Esophagus muscularis mucosa (tissue), 4 donors: ENCODE data around the gene MSI2. TPM values are rescaled to one million over a fixed set of nuclear protein-coding genes. Genes with fewer than 3 reads are reported as not detected.
A peak's percentile ranks its signal among the peaks of the same experiment; 100 is the strongest.

Source experiments
- DNase-seq: peaks from one replicate; pipeline ENCODE4 v3.0.0-alpha.2; 2017; ENCODE audit errors: extremely low spot score
- H3K27ac ChIP-seq, 4 donors: fragments of 200-600 bp; sonication (generic); replicated peaks in 1 of 4; 1 replicate in 3 of 4; 2 replicates in 1 of 4; pipeline ENCODE4 v1.5.1; 2016 to 2019; ENCODE audit warnings: mild to moderate bottlenecking in 1 of 4
- H3K27me3 ChIP-seq, 4 donors: fragments of 200-600 bp; sonication (generic); one replicate each; pipeline versions ENCODE4 v1.5.1 to v1.6.0; 2016 to 2019
- H3K36me3 ChIP-seq, 4 donors: fragments of 200-600 bp; sonication (generic); one replicate each; pipeline ENCODE4 v1.5.1; 2016 to 2019
- H3K4me1 ChIP-seq, 4 donors: fragments of 200-600 bp; sonication (generic); one replicate each; pipeline ENCODE4 v1.5.1; 2016 to 2019
- H3K4me3 ChIP-seq, 4 donors: fragments of 200-600 bp; sonication (generic); 1 replicate in 2 of 4; 2 replicates in 2 of 4; pipeline ENCODE4 v1.5.1; 2016 to 2019; ENCODE audit warnings: mild to moderate bottlenecking in 4 of 4, moderate library complexity in 1 of 4
- H3K9me3 ChIP-seq, 4 donors: fragments of 200-600 bp; sonication (generic); 1 replicate in 3 of 4; 2 replicates in 1 of 4; pipeline ENCODE4 v1.5.1; 2016 to 2019
- EP300 ChIP-seq: sonication (generic); formaldehyde crosslinking; IDR thresholded peaks from one replicate; pipeline ENCODE4 v1.6.1; 2017; ENCODE audit warnings: antibody characterized with exemption
- POLR2A ChIP-seq: fragments of 450-650 bp; IDR thresholded peaks from one replicate; pipeline ENCODE4 v1.6.1; 2017; ENCODE audit warnings: antibody characterized with exemption, moderate library complexity, mild to moderate bottlenecking, low read depth
- POLR2AphosphoS5 ChIP-seq, 2 donors: sonication (generic); formaldehyde crosslinking; IDR thresholded peaks; one replicate each; pipeline ENCODE4 v1.6.1; 2017; ENCODE audit warnings: antibody characterized with exemption in 2 of 2
- WGBS: methylation state at CpG from one replicate; pipeline ENCODE4 v1.1.5; 2018; 5-methylcytosine and 5-hydroxymethylcytosine counted together
- intact Hi-C: fragments of 100-400 bp; cut with DNase I; formaldehyde crosslinking; loops from one replicate; pipeline ENCODE4 v1.15.1; 2023
- total RNA-seq, 4 donors: library from RNA; depleted of rRNA; stranded (reverse); fragments of >200 nt; gene quantifications; one replicate each; pipeline versions ENCODE4 v1.1.0 to v1.2.1, GENCODE V29; 2016
- TF ChIP-seq, protein P1 (sequence below), 3 experiments: fragments of 200-600 bp in 2 of 3; fragments of 450-650 bp in 1 of 3; sonication (generic) in 2 of 3; IDR thresholded peaks; one replicate each; pipeline ENCODE4 v1.5.1; 2017 to 2019; ENCODE audit warnings: antibody characterized with exemption in 3 of 3, mild to moderate bottlenecking in 2 of 3, moderate library complexity in 1 of 3

Gene MSI2
- total RNA-seq, 4 donors from 2014 or later, result 28.8 to 39.0 (median 29.6) TPM

DNA sequence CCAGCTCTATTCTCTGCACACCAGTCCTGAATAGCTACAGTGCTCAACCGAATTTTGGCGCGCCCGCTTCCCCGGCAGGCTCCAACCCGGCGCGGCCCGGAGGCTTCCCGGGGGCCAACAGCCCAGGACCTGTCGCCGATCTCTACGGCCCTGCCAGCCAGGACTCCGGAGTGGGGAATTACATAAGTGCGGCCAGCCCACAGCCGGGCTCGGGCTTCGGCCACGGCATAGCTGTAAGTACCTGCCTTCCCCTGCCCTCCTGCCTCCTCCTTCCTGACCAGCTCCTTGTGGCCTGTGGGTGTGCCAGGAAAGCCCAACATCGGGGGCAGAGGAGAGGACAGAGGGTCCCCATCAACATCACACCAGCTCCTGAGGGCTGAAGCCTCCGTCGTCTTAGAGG, 418.6 kb downstream of the MSI2 start:
- Histone ChIP-seq H3K9me3 (no peaks in the 10 kb centered on the region), H3K27me3 (no peaks in the 10 kb centered on the region), H3K4me3 (no peak overlapping the region), H3K27ac (no peak overlapping the region), H3K4me1 (peaks cover 3 to 17% (median 13%) of the 10 kb centered on the region in 4 donors), H3K36me3 (peaks cover 0 to 23% (median 13%) of the 10 kb centered on the region in 4 donors)
- WGBS, result 94% methylated on average over 22 of the region's 22 CpGs
- no peak for DNase-seq
- intact Hi-C loops, result loop anchor here (5.0 to 10.0 kb wide), 2 partner anchors 78 to 540 kb away; no protein-coding TSS in a partner anchor
- TF ChIP-seq, protein P1, sequence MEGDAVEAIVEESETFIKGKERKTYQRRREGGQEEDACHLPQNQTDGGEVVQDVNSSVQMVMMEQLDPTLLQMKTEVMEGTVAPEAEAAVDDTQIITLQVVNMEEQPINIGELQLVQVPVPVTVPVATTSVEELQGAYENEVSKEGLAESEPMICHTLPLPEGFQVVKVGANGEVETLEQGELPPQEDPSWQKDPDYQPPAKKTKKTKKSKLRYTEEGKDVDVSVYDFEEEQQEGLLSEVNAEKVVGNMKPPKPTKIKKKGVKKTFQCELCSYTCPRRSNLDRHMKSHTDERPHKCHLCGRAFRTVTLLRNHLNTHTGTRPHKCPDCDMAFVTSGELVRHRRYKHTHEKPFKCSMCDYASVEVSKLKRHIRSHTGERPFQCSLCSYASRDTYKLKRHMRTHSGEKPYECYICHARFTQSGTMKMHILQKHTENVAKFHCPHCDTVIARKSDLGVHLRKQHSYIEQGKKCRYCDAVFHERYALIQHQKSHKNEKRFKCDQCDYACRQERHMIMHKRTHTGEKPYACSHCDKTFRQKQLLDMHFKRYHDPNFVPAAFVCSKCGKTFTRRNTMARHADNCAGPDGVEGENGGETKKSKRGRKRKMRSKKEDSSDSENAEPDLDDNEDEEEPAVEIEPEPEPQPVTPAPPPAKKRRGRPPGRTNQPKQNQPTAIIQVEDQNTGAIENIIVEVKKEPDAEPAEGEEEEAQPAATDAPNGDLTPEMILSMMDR (IDR thresholded peaks at IDR 0.05), result no peak
- TF ChIP-seq POLR2A (no peak), POLR2AphosphoS5 (IDR thresholded peaks at IDR 0.05) (no peak), EP300 (no peak)

DNA sequence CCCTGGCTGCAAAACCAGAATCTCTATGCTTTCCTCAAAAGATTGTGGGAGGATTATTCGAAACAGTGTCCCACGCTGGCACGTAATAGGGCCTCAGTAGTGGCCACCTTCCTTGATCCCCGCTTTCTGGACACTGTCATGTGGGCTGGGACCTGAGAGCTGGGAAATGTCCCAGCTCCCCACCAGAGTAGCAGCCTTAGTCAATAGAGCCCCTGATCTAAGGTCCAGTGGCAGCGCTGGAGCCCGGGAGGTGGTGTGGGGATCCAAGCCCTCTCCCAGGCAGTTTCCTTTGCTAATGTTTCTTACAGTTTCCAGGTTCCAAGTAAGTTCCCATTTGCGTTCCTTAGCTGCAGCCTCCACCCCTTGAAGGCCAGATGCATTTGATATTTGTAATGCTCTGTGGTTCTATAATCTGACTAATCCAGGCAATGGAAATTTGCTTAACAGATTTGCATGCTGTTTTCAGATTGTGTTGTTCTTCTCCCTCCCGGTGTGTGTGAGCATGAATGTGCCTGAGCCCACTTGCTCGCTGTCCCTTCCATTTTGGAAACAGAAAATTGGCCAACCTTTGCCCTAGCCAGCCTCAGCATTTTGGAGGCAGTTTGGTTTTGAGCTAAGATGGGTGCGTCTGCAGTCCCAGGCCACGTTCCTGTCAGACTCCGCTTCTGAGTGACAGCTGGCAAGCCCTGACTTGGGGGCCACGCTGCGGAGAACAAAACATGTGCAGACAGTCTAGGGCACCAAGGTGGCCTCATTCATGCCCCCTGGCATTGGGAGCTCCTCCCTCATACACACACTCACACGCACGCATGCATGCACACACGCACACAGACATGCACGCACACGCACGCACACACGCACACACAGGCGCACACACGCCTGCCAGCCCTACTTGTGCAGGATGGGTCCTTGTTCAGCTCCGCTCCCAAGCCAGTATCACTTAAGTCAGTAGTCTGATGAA, 419.4 kb downstream of the MSI2 start:
- WGBS, result 97% methylated on average over 24 of the region's 24 CpGs
- H3K27me3 ChIP-seq, result no peaks in the 10 kb centered on the region
- TF ChIP-seq EP300 (no peak), POLR2AphosphoS5 (IDR thresholded peaks at IDR 0.05) (no peak), POLR2A (no peak)
- TF ChIP-seq, protein P1 (IDR thresholded peaks at IDR 0.05), result no peak
- intact Hi-C loops, result loop anchor here (10.0 kb wide), 1 partner anchor 541 kb away; no protein-coding TSS in a partner anchor
- no peak overlapping the region for H3K4me3 ChIP-seq
- H3K27ac ChIP-seq, result no peak overlapping the region
- peak; percentile 50 for DNase-seq
- peaks cover 0 to 23% (median 13%) of the 10 kb centered on the region in 4 donors for H3K36me3 ChIP-seq
- H3K4me1 ChIP-seq, result peaks cover 3 to 17% (median 13%) of the 10 kb centered on the region in 4 donors
- H3K9me3 ChIP-seq, result no peaks in the 10 kb centered on the region

DNA sequence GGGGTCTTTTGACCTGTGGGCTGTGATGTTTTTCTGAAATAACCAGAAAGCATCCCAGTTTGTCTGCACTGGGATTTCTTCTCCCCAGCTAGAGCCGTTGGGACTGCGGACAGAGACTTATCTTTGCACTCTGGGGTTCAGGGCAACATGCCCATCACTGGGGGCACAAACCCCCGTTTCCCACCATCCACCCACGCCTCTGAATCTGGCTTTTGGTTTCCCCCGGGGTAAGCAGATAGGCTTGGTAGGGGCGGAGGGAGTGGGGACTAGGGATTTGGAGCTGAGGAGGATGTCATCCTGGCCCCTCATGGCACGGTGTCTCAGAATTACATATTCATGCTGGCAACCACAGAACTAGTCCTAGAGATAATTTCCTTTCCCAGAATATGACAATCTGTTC, 420.2 kb downstream of the MSI2 start:
- peaks cover 0 to 23% (median 13%) of the 10 kb centered on the region in 4 donors for H3K36me3 ChIP-seq
- DNase-seq, result peak; percentile 55
- peaks cover 3 to 10% (median 9%) of the 10 kb centered on the region in 4 donors for H3K4me1 ChIP-seq
- no peak overlapping the region for H3K4me3 ChIP-seq
- no peaks in the 10 kb centered on the region for H3K9me3 ChIP-seq
- WGBS, result 96% methylated on average over 6 of the region's 7 CpGs
- no peaks in the 10 kb centered on the region for H3K27me3 ChIP-seq
- H3K27ac ChIP-seq, result no peak overlapping the region
- intact Hi-C loops, result loop anchor here (10.0 kb wide), 1 partner anchor 542 kb away; no protein-coding TSS in a partner anchor
- no peak for TF ChIP-seq POLR2AphosphoS5 (IDR thresholded peaks at IDR 0.05)
- TF ChIP-seq EP300, result no peak
- no peak for TF ChIP-seq POLR2A
- TF ChIP-seq, protein P1 (IDR thresholded peaks at IDR 0.05), result no peak

DNA sequence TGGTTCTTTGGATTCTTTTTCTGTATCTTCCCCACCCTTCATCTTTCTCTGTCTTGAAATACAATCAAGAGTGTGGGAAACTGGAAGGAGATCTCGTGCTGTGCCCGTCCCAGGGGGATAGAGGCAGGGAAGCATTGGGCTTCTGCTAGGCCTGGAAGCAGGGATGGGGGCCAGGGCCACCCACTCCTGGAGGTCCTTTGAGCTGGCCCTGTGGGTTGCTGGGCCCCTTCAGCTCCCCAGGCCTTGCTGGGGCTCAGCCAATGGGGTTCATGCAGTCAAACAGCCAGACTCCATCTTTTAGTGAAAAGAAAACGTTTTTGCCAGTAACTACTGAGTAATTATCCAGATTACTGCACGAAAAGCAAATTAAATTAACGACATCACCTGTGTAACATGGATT, 421.0 kb downstream of the MSI2 start:
- no peak overlapping the region for H3K4me3 ChIP-seq
- H3K27me3 ChIP-seq, result no peaks in the 10 kb centered on the region
- peaks cover 0 to 23% (median 13%) of the 10 kb centered on the region in 4 donors for H3K36me3 ChIP-seq
- TF ChIP-seq EP300, result no peak
- peaks cover 0 to 2% (median 1%) of the 10 kb centered on the region in 4 donors for H3K4me1 ChIP-seq
- no peaks in the 10 kb centered on the region for H3K9me3 ChIP-seq
- intact Hi-C loops, result loop anchor here (10.0 kb wide), 1 partner anchor 542 kb away; no protein-coding TSS in a partner anchor
- no peak for DNase-seq
- no peak overlapping the region for H3K27ac ChIP-seq
- WGBS, result 75% methylated on average over 5 of the region's 5 CpGs

DNA sequence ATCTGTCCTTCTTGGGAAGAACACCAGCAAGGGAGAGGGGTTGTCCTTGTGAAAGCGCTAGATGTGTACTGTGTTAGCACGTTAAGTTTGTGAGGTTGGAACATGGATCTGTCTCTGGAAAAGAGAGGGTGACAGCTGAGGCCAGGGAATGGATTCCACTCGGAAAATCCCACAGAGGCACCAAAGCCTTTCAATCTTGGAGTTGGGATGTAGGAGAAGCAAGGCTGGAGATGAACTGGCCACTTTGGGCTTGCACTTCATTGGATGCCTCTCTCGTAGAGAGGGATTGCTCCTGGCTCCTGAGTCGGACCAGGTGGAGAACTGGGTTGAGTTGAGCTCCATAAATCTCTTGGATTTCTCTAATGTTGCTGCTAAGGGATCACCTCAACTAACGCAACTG, 421.5 kb downstream of the MSI2 start:
- H3K36me3 ChIP-seq, result peaks cover 0 to 23% (median 15%) of the 10 kb centered on the region in 4 donors
- H3K4me1 ChIP-seq, result no peaks in the 10 kb centered on the region
- no peaks in the 10 kb centered on the region for H3K9me3 ChIP-seq
- TF ChIP-seq, protein P1 (IDR thresholded peaks at IDR 0.05), result no peak
- TF ChIP-seq POLR2A (no peak), POLR2AphosphoS5 (IDR thresholded peaks at IDR 0.05) (no peak), EP300 (no peak)
- peak; percentile 77 for DNase-seq
- no peak overlapping the region for H3K4me3 ChIP-seq
- intact Hi-C loops, result loop anchor here (10.0 kb wide), 1 partner anchor 543 kb away; no protein-coding TSS in a partner anchor
- H3K27ac ChIP-seq, result no peak overlapping the region
- no peaks in the 10 kb centered on the region for H3K27me3 ChIP-seq
- 91% methylated on average over 6 of the region's 6 CpGs for WGBS
